Liver (tissue), 9 donors: ENCODE data around the gene UNC5B. TPM values are rescaled to one million over a fixed set of nuclear protein-coding genes. Genes with fewer than 3 reads are reported as not detected.

Source experiments
- DNase-seq: peaks from one replicate; pipeline ENCODE4 v3.0.0-alpha.2; 2017; ENCODE audit warnings: low spot score
- H3K27ac ChIP-seq, 2 donors: one replicate each; pipeline ENCODE4 v1.7.0; 2013; ENCODE audit warnings: inconsistent platforms in 2 of 2, low read length in 2 of 2, control low read depth in 1 of 2, low read depth in 1 of 2, mild to moderate bottlenecking in 1 of 2
- H3K27me3 ChIP-seq, 4 donors: one replicate each; pipeline versions ENCODE4 v1.6.1 to v1.7.0; 2013; ENCODE audit warnings: low read length in 3 of 4, inconsistent platforms in 1 of 4, mild to moderate bottlenecking in 1 of 4, moderate library complexity in 1 of 4; ENCODE audit not compliant: control insufficient read depth in 4 of 4, insufficient read depth in 4 of 4
- H3K36me3 ChIP-seq, 4 donors: one replicate each; pipeline versions ENCODE4 v1.6.1 to v1.7.0; 2013; ENCODE audit warnings: low read length in 3 of 4, mild to moderate bottlenecking in 3 of 4, low read depth in 1 of 4, moderate library complexity in 1 of 4; ENCODE audit not compliant: control insufficient read depth in 4 of 4, insufficient read depth in 3 of 4
- H3K4me1 ChIP-seq, 4 donors: one replicate each; pipeline versions ENCODE4 v1.6.1 to v1.7.0; 2013; ENCODE audit warnings: low read length in 3 of 4, mild to moderate bottlenecking in 3 of 4, moderate library complexity in 1 of 4; ENCODE audit not compliant: control insufficient read depth in 4 of 4, insufficient read depth in 4 of 4
- H3K4me3 ChIP-seq, 3 donors: one replicate each; pipeline versions ENCODE4 v1.6.1 to v1.7.0; 2013; ENCODE audit warnings: low read length in 3 of 3, control low read depth in 1 of 3, low read depth in 1 of 3, mild to moderate bottlenecking in 1 of 3
- H3K9ac ChIP-seq, 2 donors: one replicate each; pipeline ENCODE4 v1.7.0; 2013; ENCODE audit warnings: low read length in 2 of 2, mild to moderate bottlenecking in 2 of 2, moderate library complexity in 2 of 2, control low read depth in 1 of 2, low read depth in 1 of 2
- H3K9me3 ChIP-seq, 4 donors: one replicate each; pipeline versions ENCODE4 v1.6.1 to v1.7.0; 2013; ENCODE audit warnings: low read length in 3 of 4; ENCODE audit not compliant: control insufficient read depth in 4 of 4
- EGR1 ChIP-seq, 2 donors: IDR thresholded peaks; 2 replicates each; pipeline ENCODE4 v1.6.1; 2016 to 2018; ENCODE audit warnings: antibody characterized with exemption in 2 of 2, low read depth in 2 of 2
- FOXA2 ChIP-seq: IDR thresholded peaks from 2 replicates; pipeline ENCODE4 v1.6.1; 2016; ENCODE audit warnings: antibody characterized with exemption
- GABPA ChIP-seq, 2 donors: IDR thresholded peaks in 1 of 2; conservative IDR thresholded peaks in 1 of 2; 2 replicates each; pipeline ENCODE4 v1.6.1; 2016; ENCODE audit warnings: antibody characterized with exemption in 2 of 2, mild to moderate bottlenecking in 1 of 2, moderate library complexity in 1 of 2
- HNF4A ChIP-seq, 2 donors: conservative IDR thresholded peaks; 2 replicates each; pipeline ENCODE4 v1.6.1; 2016; ENCODE audit warnings: antibody characterized with exemption in 2 of 2, mild to moderate bottlenecking in 2 of 2
- HNF4G ChIP-seq: IDR thresholded peaks from 2 replicates; pipeline ENCODE4 v1.6.1; 2016; ENCODE audit warnings: antibody characterized with exemption
- MAX ChIP-seq: IDR thresholded peaks from 2 replicates; pipeline ENCODE4 v1.6.1; 2016; ENCODE audit warnings: antibody characterized with exemption
- NR2F2 ChIP-seq: IDR thresholded peaks from 2 replicates; pipeline ENCODE4 v1.6.1; 2016; ENCODE audit warnings: antibody characterized with exemption
- RAD21 ChIP-seq, 2 donors: IDR thresholded peaks; 2 replicates each; pipeline ENCODE4 v1.6.1; 2016; ENCODE audit warnings: antibody characterized with exemption in 2 of 2, mild to moderate bottlenecking in 2 of 2
- RXRA ChIP-seq, 2 donors: IDR thresholded peaks; 2 replicates each; pipeline ENCODE4 v1.6.1; 2017 to 2018; ENCODE audit warnings: antibody characterized with exemption in 2 of 2, mild to moderate bottlenecking in 1 of 2
- SP1 ChIP-seq: IDR thresholded peaks from 2 replicates; pipeline ENCODE4 v1.6.1; 2018; ENCODE audit warnings: antibody characterized with exemption, mild to moderate bottlenecking
- TAF1 ChIP-seq: conservative IDR thresholded peaks from 2 replicates; pipeline ENCODE4 v1.6.1; 2016; ENCODE audit warnings: antibody characterized with exemption, mild to moderate bottlenecking
- WGBS: extraction: QIAGEN DNeasy Blood & Tissue Kit; methylation state at CpG from one replicate; pipeline ENCODE4 v1.1.7; 2013; 5-methylcytosine and 5-hydroxymethylcytosine counted together
- polyA plus RNA-seq, 2 donors: library from polyadenylated mRNA; stranded (reverse) in 1 of 2; unstranded in 1 of 2; fragments of 200-250 nt in 1 of 2; fragments of >200 nt in 1 of 2; fragmentation: Nextera tagmentation in 1 of 2; extraction: Ambion mirVana in 1 of 2; gene quantifications; one replicate each; pipeline versions ENCODE4 v1.2.1 to v1.2.3, GENCODE V29; 2013 to 2015
- total RNA-seq, 2 donors: library from RNA; depleted of rRNA; stranded (reverse); fragments of >200 nt; gene quantifications; one replicate each; pipeline ENCODE4 v1.2.3, GENCODE V29; 2014
- TF ChIP-seq, protein P1 (sequence below): fragments of 150-350 bp; IDR thresholded peaks from 2 replicates; pipeline ENCODE4 v1.5.1; 2017; ENCODE audit warnings: improper control_type of control experiment, low read depth, low read length; ENCODE audit not compliant: missing input control
- TF ChIP-seq, protein P2 (sequence below): IDR thresholded peaks from 2 replicates; pipeline ENCODE4 v1.6.1; 2016; ENCODE audit warnings: antibody characterized with exemption
- TF ChIP-seq, protein P3 (sequence below): IDR thresholded peaks from 2 replicates; pipeline ENCODE4 v1.6.1; 2016; ENCODE audit warnings: antibody characterized with exemption, mild to moderate bottlenecking
- TF ChIP-seq, protein P4 (sequence below): IDR thresholded peaks from 2 replicates; pipeline ENCODE4 v1.6.1; 2016; ENCODE audit warnings: antibody characterized with exemption
- donor health status: healthy.
- donor health status: healthy.
- donor health status: healthy.
- donor health status: healthy.
- donor health status: healthy.

Gene UNC5B
- total and polyA plus RNA-seq, 4 donors: 0.56 to 1.8 (median 1.3) TPM

DNA sequence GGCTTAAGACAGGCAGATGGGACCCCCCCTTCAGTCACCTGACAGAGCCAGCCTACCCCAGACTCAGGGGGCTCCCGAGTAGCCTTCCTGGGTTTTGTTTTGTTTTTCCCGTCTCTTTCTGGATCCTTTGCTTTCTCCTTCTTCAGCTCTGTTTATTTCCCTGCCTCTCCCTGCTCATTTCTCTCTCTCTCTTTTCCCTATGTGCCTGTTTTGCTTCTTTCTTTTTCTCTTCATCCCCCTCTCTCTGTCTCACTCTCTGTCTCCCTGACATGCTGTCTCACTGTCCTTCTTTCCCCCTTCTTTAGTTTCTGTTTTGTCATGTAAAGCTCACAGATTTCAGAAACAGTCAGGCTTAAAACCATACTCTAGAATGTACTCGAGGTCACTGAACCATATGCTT, 68.5 kb downstream of the UNC5B start (continued):
- TF ChIP-seq FOXA2: no peak
- TF ChIP-seq SP1: no peak

GRCh38 chr10:71281646-71282322, 69.4 kb downstream of the UNC5B start:
- Histone ChIP-seq H3K27ac (no peak overlapping the region), H3K4me3 (no peak overlapping the region), H3K27me3 (no peaks in the 10 kb centered on the region), H3K4me1 (peaks cover 0 to 4% (median 0%) of the 10 kb centered on the region in 4 donors), H3K9me3 (no peaks in the 10 kb centered on the region), H3K36me3 (no peaks in the 10 kb centered on the region), H3K9ac (no peak overlapping the region)
- TF ChIP-seq RXRA (IDR thresholded peaks at IDR 0.05): no peak
- TF ChIP-seq, protein P1, sequence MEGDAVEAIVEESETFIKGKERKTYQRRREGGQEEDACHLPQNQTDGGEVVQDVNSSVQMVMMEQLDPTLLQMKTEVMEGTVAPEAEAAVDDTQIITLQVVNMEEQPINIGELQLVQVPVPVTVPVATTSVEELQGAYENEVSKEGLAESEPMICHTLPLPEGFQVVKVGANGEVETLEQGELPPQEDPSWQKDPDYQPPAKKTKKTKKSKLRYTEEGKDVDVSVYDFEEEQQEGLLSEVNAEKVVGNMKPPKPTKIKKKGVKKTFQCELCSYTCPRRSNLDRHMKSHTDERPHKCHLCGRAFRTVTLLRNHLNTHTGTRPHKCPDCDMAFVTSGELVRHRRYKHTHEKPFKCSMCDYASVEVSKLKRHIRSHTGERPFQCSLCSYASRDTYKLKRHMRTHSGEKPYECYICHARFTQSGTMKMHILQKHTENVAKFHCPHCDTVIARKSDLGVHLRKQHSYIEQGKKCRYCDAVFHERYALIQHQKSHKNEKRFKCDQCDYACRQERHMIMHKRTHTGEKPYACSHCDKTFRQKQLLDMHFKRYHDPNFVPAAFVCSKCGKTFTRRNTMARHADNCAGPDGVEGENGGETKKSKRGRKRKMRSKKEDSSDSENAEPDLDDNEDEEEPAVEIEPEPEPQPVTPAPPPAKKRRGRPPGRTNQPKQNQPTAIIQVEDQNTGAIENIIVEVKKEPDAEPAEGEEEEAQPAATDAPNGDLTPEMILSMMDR: no peak
- TF ChIP-seq FOXA2: no peak
- TF ChIP-seq, protein P2, sequence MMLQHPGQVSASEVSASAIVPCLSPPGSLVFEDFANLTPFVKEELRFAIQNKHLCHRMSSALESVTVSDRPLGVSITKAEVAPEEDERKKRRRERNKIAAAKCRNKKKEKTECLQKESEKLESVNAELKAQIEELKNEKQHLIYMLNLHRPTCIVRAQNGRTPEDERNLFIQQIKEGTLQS: no peak
- TF ChIP-seq NR2F2: no peak
- TF ChIP-seq RAD21 (IDR thresholded peaks at IDR 0.05): no peak
- no peak for TF ChIP-seq EGR1 (IDR thresholded peaks at IDR 0.05; ENCODE audit: low read depth in 2 of 2)
- TF ChIP-seq GABPA (IDR thresholded peaks at IDR 0.05 in 1 of 2, conservative IDR thresholded peaks at IDR 0.05 in 1 of 2): no peak
- TF ChIP-seq, protein P3, sequence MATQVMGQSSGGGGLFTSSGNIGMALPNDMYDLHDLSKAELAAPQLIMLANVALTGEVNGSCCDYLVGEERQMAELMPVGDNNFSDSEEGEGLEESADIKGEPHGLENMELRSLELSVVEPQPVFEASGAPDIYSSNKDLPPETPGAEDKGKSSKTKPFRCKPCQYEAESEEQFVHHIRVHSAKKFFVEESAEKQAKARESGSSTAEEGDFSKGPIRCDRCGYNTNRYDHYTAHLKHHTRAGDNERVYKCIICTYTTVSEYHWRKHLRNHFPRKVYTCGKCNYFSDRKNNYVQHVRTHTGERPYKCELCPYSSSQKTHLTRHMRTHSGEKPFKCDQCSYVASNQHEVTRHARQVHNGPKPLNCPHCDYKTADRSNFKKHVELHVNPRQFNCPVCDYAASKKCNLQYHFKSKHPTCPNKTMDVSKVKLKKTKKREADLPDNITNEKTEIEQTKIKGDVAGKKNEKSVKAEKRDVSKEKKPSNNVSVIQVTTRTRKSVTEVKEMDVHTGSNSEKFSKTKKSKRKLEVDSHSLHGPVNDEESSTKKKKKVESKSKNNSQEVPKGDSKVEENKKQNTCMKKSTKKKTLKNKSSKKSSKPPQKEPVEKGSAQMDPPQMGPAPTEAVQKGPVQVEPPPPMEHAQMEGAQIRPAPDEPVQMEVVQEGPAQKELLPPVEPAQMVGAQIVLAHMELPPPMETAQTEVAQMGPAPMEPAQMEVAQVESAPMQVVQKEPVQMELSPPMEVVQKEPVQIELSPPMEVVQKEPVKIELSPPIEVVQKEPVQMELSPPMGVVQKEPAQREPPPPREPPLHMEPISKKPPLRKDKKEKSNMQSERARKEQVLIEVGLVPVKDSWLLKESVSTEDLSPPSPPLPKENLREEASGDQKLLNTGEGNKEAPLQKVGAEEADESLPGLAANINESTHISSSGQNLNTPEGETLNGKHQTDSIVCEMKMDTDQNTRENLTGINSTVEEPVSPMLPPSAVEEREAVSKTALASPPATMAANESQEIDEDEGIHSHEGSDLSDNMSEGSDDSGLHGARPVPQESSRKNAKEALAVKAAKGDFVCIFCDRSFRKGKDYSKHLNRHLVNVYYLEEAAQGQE: no peak
- TF ChIP-seq TAF1: no peak
- TF ChIP-seq HNF4G: no peak
- TF ChIP-seq HNF4A (conservative IDR thresholded peaks at IDR 0.05): no peak
- DNase-seq: no peak
- 93% methylated on average over 8 of the region's 8 CpGs for WGBS

DNA sequence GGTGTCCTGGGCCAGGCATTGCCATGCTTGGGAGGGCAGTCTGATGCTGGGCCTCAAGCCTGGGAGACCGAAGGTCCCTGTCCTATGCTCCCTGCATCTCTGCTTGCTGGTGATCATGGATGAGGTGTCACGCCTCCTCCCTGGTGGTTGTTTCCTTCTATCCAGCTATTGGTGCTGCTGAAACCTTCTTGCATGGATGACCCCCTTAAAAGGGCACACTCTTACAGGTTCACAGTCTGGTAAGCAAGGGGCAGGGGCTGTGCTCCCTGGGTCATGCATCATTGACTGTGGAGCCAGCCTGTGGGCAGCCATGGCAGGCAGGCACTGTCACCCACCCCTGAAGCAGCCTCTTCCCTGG, 69.9 kb downstream of the UNC5B start:
- H3K9ac ChIP-seq: no peak overlapping the region
- H3K9me3 ChIP-seq: no peaks in the 10 kb centered on the region
- H3K36me3 ChIP-seq: no peaks in the 10 kb centered on the region
- no peak overlapping the region for H3K27ac ChIP-seq
- H3K4me1 ChIP-seq: peaks cover 0 to 4% (median 0%) of the 10 kb centered on the region in 4 donors
- DNase-seq: no peak
- H3K4me3 ChIP-seq: no peak overlapping the region
- WGBS: 91% methylated on average over 2 of the region's 2 CpGs
- H3K27me3 ChIP-seq: no peaks in the 10 kb centered on the region
- TF ChIP-seq EGR1 (IDR thresholded peaks at IDR 0.05; ENCODE audit: low read depth in 2 of 2): no peak
- no peak for TF ChIP-seq HNF4A (conservative IDR thresholded peaks at IDR 0.05)
- no peak for TF ChIP-seq RAD21 (IDR thresholded peaks at IDR 0.05)
- TF ChIP-seq, protein P3: no peak
- TF ChIP-seq, protein P4, sequence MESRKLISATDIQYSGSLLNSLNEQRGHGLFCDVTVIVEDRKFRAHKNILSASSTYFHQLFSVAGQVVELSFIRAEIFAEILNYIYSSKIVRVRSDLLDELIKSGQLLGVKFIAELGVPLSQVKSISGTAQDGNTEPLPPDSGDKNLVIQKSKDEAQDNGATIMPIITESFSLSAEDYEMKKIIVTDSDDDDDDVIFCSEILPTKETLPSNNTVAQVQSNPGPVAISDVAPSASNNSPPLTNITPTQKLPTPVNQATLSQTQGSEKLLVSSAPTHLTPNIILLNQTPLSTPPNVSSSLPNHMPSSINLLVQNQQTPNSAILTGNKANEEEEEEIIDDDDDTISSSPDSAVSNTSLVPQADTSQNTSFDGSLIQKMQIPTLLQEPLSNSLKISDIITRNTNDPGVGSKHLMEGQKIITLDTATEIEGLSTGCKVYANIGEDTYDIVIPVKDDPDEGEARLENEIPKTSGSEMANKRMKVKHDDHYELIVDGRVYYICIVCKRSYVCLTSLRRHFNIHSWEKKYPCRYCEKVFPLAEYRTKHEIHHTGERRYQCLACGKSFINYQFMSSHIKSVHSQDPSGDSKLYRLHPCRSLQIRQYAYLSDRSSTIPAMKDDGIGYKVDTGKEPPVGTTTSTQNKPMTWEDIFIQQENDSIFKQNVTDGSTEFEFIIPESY: no peak
- TF ChIP-seq, protein P1: no peak
- TF ChIP-seq FOXA2: no peak
- no peak for TF ChIP-seq MAX
